MG63 (cell line): ENCODE results near the gene ATP13A5. TPM values are rescaled to one million over a fixed set of nuclear protein-coding genes. Genes with fewer than 3 reads are reported as not detected.
A peak's percentile ranks its signal among the peaks of the same experiment; 100 is the strongest.

Source experiments
- DNase-seq: peaks from one replicate; pipeline ENCODE4 v3.0.0-alpha.2; 2020
- H3K27me3 ChIP-seq: fragments of 250-450 bp; sonication (Bioruptor Pico); 2 replicates; pipeline ENCODE4 v1.5.1; 2020; ENCODE audit warnings: mild to moderate bottlenecking, moderate library complexity
- H3K36me3 ChIP-seq: fragments of 250-450 bp; sonication (Bioruptor Pico); 2 replicates; pipeline ENCODE4 v1.5.1; 2020; ENCODE audit warnings: mild to moderate bottlenecking, moderate library complexity
- H3K4me3 ChIP-seq: fragments of 250-450 bp; sonication (Bioruptor Pico); 2 replicates; pipeline ENCODE4 v1.5.1; 2020; ENCODE audit warnings: mild to moderate bottlenecking, moderate library complexity
- H3K9me3 ChIP-seq: fragments of 250-450 bp; sonication (Bioruptor Pico); 2 replicates; pipeline ENCODE4 v1.5.1; 2020; ENCODE audit warnings: mild to moderate bottlenecking, moderate library complexity
- total RNA-seq: library from RNA; depleted of rRNA; stranded (reverse); fragments of >200 nt; shearing (Covaris generic); gene quantifications from 2 replicates; pipeline ENCODE4 v1.2.3, GENCODE V29; 2014; ENCODE audit warnings: low replicate concordance; rRNA removed

Gene ATP13A5
- total RNA-seq, 1 experiment from 2014 or later, result not detected

DNA sequence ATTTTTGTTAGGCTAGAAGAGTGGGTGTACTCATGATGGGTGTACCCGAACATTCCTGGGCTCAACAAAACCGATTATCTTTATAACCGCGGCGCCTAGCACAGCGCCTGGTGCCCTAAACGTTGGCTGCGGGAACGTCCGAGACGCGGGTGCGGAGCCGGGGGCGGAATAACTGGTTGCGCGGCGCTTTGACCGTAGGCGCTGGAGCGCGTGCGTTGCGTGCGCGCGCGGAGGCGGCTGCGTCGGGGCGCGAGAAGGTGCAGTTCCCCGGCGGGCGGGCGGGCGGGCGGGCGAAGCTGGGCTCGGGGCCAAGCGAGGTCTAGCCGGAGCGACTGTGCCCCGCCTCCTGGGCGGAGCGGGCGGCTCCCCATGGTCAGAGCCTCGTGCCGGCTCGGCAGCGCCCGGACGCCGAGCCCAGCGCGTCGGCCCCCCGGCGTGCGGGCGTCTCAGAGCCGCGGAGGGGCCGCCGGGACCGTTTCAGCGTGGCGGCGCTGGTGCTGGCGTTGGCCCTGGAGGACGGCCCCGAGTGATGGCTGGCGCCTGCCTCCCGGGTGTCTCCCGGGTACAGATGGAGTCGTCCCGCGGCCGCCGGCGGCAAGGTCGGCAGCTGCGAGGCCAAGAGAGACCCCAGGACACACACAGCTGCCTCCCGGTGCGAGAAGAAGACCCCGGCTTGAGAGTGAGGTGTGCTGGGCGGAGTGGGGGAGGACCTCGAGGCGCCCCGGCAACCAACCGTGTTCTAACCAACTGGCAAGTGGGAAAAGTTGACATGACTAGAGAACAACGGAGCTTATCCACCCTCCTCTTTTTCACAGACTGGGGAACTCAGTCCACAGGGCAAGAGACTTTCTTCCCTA, 137.5 kb downstream of the ATP13A5 start, which contains the start of gene PLAAT1:
Gene PLAAT1, plus strand, starts transcription at position 373 of the 857 bp plus-strand sequence. CDS start 14,429 bp downstream, outside the sequence.
- Histone ChIP-seq H3K4me3 (peak within 1 kb of the TSS; percentile 62), H3K36me3 (no peaks in the 10 kb centered on the region), H3K27me3 (no peaks in the 10 kb centered on the region), H3K9me3 (no peaks in the 10 kb centered on the region; the same call in 1 of the 2 replicates)
- DNase-seq, result peak; percentile 88

- Histone ChIP-seq H3K9me3 (no peaks in the 10 kb centered on the region), H3K4me3 (peak overlapping the region; percentile 62), H3K36me3 (no peaks in the 10 kb centered on the region), H3K27me3 (no peaks in the 10 kb centered on the region)
- DNase-seq, result no peak
These were observed 138.1 kb downstream of the ATP13A5 start for GRCh38 chr3:193240436-193240849.

GRCh38 chr3:193237030-193237429, 141.5 kb downstream of the ATP13A5 start:
- Histone ChIP-seq H3K27me3 (no peaks in the 10 kb centered on the region), H3K4me3 (no peak overlapping the region), H3K36me3 (no peaks in the 10 kb centered on the region), H3K9me3 (no peaks in the 10 kb centered on the region)
- no peak for DNase-seq

- no peaks in the 10 kb centered on the region for H3K9me3 ChIP-seq
- H3K27me3 ChIP-seq, result no peaks in the 10 kb centered on the region
- no peaks in the 10 kb centered on the region for H3K36me3 ChIP-seq
- DNase-seq, result no peak
- H3K4me3 ChIP-seq, result no peak overlapping the region
These were observed 142.0 kb downstream of the ATP13A5 start for GRCh38 chr3:193236599-193236998.

DNA sequence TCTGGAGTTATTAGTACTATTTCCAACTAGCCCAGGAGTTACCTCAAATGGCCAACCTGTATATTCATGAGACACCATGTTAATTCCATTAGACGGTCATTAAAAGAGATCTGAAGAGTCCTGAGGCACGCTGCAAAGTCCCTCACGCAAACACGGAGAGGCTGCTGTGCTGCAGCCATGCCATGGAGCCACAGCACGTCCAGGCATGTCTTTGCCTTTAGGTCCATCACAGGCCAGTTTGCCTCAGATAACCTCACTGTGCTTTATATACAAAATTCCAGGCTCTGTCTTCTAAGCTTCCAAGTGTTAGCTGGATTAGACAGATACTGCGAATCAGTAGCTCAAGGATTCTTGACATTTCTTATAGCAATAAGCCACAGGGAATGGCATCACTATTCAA, 147.4 kb downstream of the ATP13A5 start:
- H3K27me3 ChIP-seq, result no peaks in the 10 kb centered on the region
- DNase-seq, result no peak
- no peaks in the 10 kb centered on the region for H3K36me3 ChIP-seq
- H3K4me3 ChIP-seq, result no peak overlapping the region
- no peaks in the 10 kb centered on the region for H3K9me3 ChIP-seq

DNA sequence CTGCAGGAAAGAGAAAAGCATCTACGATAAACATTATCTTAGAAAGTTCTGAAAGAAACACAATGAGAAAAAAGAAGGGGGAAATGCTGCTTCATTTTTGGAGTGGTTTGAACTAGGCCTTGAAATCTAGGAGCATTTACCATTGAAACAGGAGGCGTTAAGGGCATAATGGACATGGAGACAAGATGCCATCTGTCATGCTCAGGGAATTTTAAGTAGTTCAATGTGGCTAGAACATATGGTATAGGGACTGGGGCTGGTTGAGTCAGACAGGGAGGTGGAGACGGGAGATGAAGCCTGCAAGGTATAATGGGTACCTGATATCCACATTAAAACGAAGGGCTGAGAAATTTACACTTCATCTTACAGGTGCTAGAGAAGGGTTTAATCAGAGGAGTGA, 147.9 kb downstream of the ATP13A5 start:
- H3K27me3 ChIP-seq, result no peaks in the 10 kb centered on the region
- H3K4me3 ChIP-seq, result no peak overlapping the region
- no peaks in the 10 kb centered on the region for H3K36me3 ChIP-seq
- H3K9me3 ChIP-seq, result no peaks in the 10 kb centered on the region
- DNase-seq, result no peak

- H3K4me3 ChIP-seq, result no peak overlapping the region
- H3K9me3 ChIP-seq, result no peaks in the 10 kb centered on the region
- H3K27me3 ChIP-seq, result no peaks in the 10 kb centered on the region
- DNase-seq, result no peak
- H3K36me3 ChIP-seq, result no peaks in the 10 kb centered on the region
These were observed 148.6 kb downstream of the ATP13A5 start for GRCh38 chr3:193229851-193230420.

- Histone ChIP-seq H3K27me3 (no peaks in the 10 kb centered on the region), H3K9me3 (no peaks in the 10 kb centered on the region)
- no peak for DNase-seq
These were observed 150.3 kb downstream of the ATP13A5 start for GRCh38 chr3:193228206-193228605.

DNA sequence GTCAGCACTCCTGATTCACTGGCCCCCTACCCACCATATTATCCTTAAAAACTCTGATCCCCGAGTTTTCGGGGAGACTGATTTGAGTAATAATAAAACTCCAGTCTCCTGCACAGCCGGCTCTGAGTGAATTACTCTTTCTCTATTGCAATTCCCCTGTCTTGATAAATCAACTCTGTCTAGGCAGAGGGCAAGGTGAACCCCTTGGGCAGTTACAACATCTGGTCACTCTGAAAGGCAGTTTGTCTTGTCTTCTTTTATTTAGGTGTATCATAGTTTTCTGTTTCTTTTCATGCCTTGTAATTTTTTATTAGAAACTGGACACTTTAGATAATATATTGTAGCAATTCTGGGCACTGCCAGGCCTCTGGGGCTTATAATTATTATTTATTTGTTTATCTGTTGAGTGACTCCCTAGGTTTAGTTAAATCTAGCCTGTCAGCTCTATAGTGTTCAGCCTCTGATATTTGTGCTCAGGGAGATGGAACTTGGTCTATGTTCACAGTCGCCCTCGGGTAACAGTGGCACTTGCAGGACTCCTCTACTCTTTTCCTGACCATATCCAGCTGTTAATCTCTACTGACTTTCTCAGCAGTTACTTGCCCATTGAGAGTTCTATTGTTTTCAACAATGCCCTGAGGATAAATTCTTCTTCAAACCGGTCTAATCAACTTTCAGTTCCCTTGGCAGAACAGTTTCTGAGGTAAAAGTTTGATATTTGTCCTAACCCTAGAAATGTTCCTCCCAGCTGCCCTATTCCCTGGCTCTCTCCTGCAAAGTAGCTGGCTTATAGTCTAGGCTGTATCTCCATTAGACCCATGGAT, 153.0 kb downstream of the ATP13A5 start:
- no peaks in the 10 kb centered on the region for H3K27me3 ChIP-seq
- DNase-seq, result no peak
- H3K9me3 ChIP-seq, result no peaks in the 10 kb centered on the region
- no peak overlapping the region for H3K4me3 ChIP-seq
- H3K36me3 ChIP-seq, result no peaks in the 10 kb centered on the region

More at GRCh38 chr3:193228206-193228605, 150.3 kb downstream of the ATP13A5 start:
- Histone ChIP-seq H3K36me3 (no peaks in the 10 kb centered on the region), H3K4me3 (no peak overlapping the region)

Other genes starting within 250 kb of the ATP13A5 start
- gene PLAAT1, start 137.5 kb downstream of the ATP13A5 start, total RNA-seq, result 16.7 and 19.1 TPM in 2 replicates
- not detected in 2 replicates for gene ATP13A4, start 176.1 kb upstream of the ATP13A5 start, total RNA-seq
- gene OPA1, start 214.5 kb upstream of the ATP13A5 start, total RNA-seq, result 46.7 and 93.5 TPM in 2 replicates